ENCODE results near the gene TSPAN33. TPM values are rescaled to one million over a fixed set of nuclear protein-coding genes. Genes with fewer than 3 reads are reported as not detected.

TSPAN33 gene
- total and polyA plus RNA-seq, 8 donors, result 6.9 to 37.9 (median 16.7) TPM

GRCh38 chr7:129176916-129177710 is 32.6 kb downstream of the TSPAN33 start:
- Histone ChIP-seq H3K9me3 (no peaks in the 10 kb centered on the region), H3K4me3 (no peak overlapping the region), H3K27ac (no peak overlapping the region), H3K27me3 (no peaks in the 10 kb centered on the region), H3K36me3 (no peaks in the 10 kb centered on the region), H3K4me1 (no peaks in the 10 kb centered on the region)
- no peak for FAIRE-seq
- TF ChIP-seq CTCF (IDR thresholded peaks at IDR 0.05), result no peak
- intact Hi-C loops (cut with DNase I), result no loop called here
- WGBS, 2 donors, result 57 to 64% methylated on average over 11 of the region's 11 CpGs
- no peak for DNase-seq
- no peak for ATAC-seq

GRCh38 chr7:129184981-129185670 is 40.6 kb downstream of the TSPAN33 start:
- Histone ChIP-seq H3K4me1 (peaks cover 0 to 4% (median 0%) of the 10 kb centered on the region in 3 donors), H3K9me3 (no peaks in the 10 kb centered on the region), H3K4me3 (no peak overlapping the region), H3K27me3 (no peaks in the 10 kb centered on the region), H3K27ac (no peak overlapping the region), H3K36me3 (no peaks in the 10 kb centered on the region)
- no peak for TF ChIP-seq CTCF (IDR thresholded peaks at IDR 0.05)
- no peak for FAIRE-seq
- ATAC-seq, result no peak
- intact Hi-C loops (cut with DNase I), result no loop called here
- no peak for DNase-seq
- WGBS, 2 donors, result 76 to 82% methylated on average over 6 of the region's 6 CpGs

GRCh38 chr7:129186749-129187260 is 42.3 kb downstream of the TSPAN33 start:
- Histone ChIP-seq H3K9me3 (no peaks in the 10 kb centered on the region), H3K27me3 (no peaks in the 10 kb centered on the region), H3K36me3 (no peaks in the 10 kb centered on the region), H3K4me1 (peaks cover 0 to 4% (median 0%) of the 10 kb centered on the region in 3 donors), H3K4me3 (no peak overlapping the region), H3K27ac (no peak overlapping the region)
- DNase-seq (no peak), FAIRE-seq (no peak), ATAC-seq (no peak)
- WGBS, 2 donors, result 77 to 89% methylated on average over 6 of the region's 6 CpGs
- no peak for TF ChIP-seq CTCF (IDR thresholded peaks at IDR 0.05)
- intact Hi-C loops (cut with DNase I), result no loop called here

GRCh38 chr7:129187681-129188371 is 43.3 kb downstream of the TSPAN33 start:
- FAIRE-seq (no peak), DNase-seq (no peak), ATAC-seq (peak in 3 of 4 donors; percentile 4 to 12 (median 8))
- H3K4me3 ChIP-seq, result peak overlapping the region; percentile 40 to 87 (median 81)
- no peak for TF ChIP-seq CTCF (IDR thresholded peaks at IDR 0.05)
- 21% methylated on average over 14 of the region's 14 CpGs for WGBS, 2 donors
- no peaks in the 10 kb centered on the region for H3K36me3 ChIP-seq
- intact Hi-C loops (cut with DNase I), result no loop called here
- H3K27ac ChIP-seq, result no peak overlapping the region
- no peaks in the 10 kb centered on the region for H3K9me3 ChIP-seq
- H3K4me1 ChIP-seq, result peaks cover 0 to 4% (median 0%) of the 10 kb centered on the region in 3 donors
- no peaks in the 10 kb centered on the region for H3K27me3 ChIP-seq
